HG03159 (cell line): ENCODE measurements around the gene TMEM185A.
"Not testable (repeated sequence)": the region's sequence is repeated elsewhere in the genome, so short reads cannot be mapped to it uniquely, and the experiment has no call there.

Source experiments
- ATAC-seq: cut with Tn5 transposase; IDR thresholded peaks from one replicate; pipeline ENCODE4 v1.9.1; 2021; ENCODE audit warnings: mild to moderate bottlenecking, moderate library complexity; ENCODE audit not compliant: unreplicated experiment

The TMEM185A gene

DNA sequence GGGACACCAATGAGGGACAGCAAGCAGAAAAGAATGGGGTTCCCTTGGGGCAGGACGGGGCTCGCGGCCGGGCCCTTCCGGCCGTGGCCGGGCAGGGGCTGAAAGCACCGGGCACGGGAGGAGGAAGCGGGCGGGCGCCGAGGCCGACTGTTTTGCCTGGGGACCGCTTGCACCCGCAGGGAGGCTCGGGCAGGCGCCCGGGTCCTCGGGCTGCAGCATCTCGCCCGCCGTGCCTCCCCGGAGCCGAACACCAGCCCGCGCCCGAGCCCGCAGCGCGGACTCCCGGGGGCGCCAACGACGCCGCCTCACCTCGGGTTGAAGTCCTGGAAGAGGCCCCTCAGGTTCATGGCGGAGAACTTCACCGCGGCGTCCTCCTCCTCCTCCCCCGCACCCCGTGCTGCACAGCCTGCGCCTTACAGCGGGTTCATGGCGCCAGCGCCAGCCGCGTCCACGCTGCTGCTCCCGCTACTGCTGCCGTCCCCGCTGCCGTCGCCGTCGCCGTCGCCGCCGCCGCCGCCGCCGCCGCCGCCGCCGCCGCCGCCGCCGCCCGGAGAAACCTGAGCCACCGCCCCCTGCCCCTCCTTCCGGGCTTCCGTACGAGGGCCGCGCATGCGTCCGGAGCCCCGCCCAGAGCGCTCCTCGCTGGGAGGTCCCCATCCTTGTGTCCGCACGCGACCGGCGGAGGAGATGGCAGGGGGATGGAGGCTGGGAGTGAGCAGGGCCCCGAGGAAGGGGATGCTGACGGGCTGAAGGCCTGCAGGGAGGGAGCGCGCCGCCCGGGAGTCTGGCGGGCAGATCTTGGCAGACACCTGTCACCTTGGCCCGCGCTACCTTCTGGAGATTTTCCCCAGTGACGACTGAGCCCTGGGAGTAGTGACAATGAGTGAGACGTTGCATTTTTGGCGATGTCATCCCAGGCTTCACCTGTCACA is at the start of gene TMEM185A:
Gene TMEM185A, minus strand, starts transcription at position 559 of the 932 bp plus-strand sequence. Its CDS starts 212 bp downstream, at position 347.
- ATAC-seq = peak; percentile 72

DNA sequence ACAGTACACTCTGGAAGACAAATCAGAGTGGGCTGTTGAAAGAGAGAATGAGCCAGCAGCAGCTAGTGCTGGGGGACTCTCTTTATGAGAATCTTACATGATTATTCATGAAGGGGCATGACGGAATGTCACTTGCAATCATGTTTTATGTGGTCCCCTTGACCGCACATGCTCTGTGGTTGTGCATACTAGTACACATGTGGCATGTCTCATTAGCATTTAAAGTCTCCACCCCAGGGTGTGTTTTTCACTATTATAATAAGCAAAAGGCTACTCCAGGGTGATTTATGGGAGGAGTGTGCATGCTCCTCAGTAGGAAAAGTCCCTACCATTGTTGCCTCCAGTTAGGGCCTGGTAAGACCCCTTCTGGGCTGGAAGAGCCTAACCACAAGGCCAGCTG is 49.6 kb upstream of the TMEM185A start:
- ATAC-seq = no peak

DNA sequence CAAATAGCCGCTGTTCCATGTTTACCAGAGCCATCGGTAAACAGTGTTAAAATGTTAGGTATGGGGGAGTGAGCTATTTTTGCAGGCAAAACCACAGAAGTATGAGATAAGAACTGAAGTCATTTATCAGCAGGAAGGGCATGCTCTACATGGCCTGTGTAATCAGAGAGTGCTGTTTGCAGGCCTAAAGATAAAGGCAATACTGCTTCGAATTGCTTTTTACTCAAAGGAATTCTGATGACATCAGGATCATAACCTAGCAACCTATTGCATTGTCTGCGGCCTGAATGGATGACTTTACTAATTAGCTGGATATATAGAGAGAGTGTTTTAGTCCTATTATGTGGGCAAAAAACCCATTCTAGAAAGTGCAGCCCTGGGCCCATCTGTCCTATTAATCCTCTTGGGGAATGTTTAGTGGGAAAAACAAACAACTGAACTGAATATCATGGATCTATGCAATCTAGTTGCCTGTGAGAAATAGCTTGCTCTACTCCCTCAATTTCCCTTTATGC is 47.6 kb upstream of the TMEM185A start:
- not testable (repeated sequence) for ATAC-seq

DNA sequence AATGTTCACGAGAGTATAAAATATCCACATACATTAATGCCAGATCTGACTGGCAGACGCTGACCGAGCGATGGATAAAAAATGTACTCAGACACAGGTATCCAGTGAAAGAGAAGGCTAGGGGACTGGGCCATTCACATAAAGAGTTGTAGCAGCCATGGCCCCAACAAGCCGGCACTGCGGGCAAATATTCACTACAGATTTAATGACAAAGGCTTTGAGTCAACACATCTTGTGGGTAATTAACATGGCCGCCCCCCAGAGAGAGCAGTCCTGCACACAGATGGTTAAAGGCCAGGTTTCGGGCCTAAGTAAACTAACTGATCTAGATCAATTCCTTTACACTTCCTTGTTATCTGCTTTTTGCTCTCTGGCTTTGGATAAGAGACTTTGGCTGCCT is 44.0 kb upstream of the TMEM185A start:
- not testable (repeated sequence) for ATAC-seq

DNA sequence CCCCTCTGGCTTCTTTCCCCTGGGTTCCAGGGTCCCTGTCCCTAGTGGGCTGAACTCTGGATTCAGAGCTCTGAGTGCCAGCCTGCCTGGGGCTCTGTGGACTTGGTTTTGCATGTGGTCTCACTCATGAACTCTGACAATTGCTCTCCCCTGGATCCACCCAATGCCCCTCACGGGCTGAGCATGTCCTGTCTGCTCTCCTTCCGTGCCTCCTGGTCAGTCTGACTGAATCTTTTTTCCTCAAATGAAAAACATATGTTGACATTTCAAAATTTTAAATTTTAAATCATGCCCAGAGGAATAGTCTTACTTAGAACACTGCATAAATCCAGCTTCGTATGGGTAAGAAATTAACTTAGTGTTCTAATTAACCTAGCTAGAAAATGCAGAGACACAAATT is 43.5 kb upstream of the TMEM185A start:
- ATAC-seq = not testable (repeated sequence)

DNA sequence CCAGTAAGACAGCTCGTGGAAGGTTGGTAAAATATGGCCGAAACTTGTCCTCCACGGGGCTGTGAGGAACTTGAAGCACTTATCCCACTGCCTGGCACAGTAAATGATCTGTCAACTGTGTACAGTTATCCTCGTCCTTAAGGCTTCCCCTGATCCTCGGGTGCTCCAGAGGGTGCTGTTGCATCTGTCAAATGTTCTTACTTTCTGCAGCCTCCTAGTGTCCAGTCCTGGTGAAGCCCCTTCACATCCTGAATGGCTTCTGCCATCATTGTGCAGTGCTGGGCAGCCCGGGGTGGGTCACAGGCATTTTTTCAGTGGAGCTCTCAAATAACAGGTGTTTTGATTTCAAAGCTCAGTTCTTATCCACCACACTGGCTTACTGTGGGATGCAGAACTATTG is 29.0 kb upstream of the TMEM185A start:
- ATAC-seq = not testable (repeated sequence)

DNA sequence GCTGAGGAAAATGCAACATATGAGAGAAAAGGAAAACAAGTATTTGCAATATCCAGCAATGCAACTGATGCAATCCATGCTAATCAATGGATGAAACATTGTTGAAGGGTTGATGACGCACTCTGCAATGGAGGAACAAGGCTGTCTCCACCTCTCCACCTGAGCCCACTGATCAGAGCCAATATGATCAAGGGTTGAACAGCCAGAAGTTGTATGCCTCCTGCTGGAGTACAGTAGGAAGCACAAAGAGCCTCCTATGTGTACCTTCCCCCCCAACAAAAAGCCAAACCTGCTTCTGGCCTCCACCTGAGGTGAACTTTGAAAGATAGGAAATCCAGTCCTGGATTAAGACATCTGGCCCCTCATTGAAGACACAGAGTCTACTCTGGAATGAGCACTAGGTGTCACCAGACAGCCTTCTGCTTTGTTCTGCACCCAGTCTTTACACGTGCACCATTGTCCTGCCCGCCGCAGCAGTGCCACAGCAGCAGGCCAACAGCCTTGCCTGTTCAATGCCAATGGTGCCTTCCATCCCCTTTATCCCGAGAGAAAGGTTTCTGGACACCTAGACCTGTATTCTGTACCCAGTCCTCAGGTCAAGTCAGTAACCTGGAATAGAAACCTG is 24.8 kb upstream of the TMEM185A start:
- ATAC-seq = not testable (repeated sequence)

DNA sequence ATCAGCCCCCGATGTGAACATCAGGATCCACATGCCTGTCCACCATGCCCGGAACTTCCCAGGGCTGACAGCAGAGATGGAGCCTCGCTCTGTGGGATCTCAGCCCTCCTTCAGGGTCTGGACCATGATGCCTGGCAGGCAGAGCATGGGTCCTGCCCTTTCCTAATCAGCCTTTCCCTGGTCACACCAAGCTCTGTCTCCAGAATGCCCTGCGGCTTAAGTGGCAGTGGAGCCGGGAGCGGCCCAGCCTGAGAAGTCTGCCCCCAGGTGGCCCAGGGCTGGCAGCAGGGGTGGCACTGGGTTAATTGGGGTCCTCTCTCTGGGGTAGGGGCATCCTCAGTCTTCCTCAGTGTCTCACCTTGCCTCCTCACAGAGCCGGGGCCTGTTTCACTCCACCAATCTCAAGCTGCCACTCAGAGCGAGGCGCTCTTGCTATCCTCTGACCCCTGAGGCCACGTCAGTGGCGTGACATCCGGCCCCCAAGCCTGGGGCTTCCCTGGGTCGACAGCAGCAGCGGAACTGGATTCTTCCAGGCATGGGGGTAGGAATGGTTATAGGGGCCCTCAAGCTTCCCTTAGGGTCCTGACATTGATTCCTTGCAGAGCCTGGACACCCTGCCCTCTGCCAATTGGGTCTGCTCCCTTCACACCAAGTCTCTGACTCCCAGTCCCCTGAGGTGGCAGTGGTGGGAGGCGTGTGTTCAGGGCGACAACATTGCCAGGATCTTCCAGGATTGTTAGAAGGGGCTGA is 20.8 kb upstream of the TMEM185A start:
- no peak for ATAC-seq

DNA sequence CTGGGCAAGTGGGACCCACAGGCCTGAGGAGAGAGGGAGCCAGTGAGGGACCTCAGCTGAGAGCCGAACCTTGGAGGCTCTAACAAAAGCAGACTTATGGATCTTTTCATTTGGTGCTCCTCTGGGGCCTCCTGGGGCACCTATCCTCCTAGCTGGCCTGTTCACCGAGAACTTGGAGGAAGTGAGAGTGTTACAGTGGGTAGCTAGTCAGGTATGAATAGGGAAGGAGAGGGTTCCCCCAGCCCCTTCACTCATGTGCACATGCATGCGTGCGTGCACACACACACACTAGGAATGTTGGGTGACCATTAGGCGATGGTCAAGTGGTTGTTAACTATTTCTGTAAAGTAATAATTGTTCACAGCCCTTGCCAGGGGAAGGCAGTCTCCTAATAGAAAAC is 18.6 kb upstream of the TMEM185A start:
- peak; percentile 56 for ATAC-seq

DNA sequence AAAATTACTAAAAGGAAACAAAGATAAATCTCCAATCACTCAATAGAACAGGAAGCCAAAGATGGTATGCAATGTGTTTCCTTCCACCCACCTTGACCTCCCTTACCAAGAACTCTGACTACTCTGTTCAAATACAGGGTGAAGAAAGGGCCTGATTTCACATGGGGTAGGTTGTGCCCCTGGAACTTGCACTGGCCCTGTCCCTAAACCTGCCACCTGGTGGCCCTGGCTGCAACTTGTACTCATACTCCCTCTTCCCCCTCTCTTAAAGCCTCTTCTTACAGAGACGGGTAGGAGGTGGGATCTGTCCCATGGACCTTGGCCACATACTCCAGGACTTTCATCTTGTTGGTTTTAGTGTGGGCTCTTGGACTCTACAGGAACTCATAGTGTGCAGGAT is 17.3 kb upstream of the TMEM185A start:
- no peak for ATAC-seq

DNA sequence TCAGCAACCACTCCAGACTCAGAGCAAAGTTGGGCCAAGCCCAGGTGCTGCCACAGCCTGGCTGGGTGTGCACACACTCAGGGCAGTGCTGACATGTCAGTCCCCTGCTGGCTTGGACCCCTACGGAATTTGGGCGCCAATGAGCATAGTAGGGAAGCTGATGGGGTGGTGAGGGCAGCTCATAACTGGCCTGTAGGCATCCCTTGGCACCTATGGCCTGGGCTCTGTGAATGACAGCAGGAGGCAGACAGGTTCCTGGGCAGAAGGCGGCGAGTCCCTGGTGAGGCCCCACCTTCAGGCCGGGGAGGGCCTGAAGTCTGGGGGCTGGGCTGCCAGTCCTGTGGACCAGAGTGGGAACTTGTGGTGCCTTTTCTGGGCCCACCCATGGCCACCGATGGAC is 15.9 kb upstream of the TMEM185A start:
- ATAC-seq = no peak

DNA sequence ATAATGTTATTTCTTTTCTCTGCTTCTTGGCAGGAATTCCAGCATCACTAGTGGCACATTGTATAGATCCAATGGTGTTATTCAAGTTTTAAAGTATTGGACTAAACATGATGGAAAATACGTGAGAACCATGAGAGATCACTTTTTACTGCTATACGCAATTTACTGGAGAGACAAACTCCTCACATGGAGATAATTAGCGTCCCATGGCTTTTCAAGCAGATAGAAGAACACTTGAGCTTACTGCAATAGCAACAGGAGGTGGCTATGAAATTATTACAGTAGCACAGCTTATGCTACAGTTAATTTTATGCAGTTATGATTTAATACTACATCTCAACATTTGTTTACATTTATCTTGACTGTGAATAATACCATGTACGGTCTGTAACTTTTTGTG is 11.9 kb upstream of the TMEM185A start:
- no peak for ATAC-seq

DNA sequence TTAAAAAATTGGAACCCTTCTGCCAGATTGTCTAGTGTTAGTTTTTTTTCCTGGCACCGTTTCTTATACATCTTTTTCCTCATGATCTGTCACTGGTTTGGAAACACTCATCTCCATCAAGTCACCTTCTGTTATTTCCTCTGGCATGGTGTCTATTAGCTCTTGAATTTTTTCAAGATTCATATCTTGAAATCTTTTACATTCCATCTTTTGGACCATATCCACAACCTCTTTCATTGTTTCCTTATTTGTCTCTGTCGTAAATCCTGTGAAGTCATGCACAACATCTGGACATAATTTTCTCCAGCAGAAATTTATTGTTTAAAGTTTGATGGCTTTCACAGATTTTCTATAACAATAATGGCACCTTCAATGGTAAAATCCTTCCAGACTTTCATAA is 10.2 kb upstream of the TMEM185A start:
- no peak for ATAC-seq

DNA sequence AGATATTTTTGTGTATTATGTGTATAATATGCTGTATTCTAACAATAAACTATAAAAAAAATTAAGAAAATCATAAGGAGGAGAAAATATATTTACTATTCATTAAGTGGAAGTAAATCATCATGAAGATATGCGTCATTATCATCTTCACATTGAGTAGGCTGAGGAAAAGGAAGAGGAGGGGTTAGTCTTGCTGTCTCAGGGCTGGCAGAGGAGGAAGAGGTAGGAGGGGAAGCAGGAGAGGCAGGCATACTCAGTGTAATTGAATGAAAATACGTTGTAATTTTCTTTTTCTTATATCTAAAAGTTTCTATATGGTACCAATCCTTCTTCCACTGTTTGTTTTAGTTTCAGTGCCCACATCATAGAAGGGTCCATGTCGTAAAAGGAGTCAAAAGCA is 9.8 kb upstream of the TMEM185A start:
- no peak for ATAC-seq

DNA sequence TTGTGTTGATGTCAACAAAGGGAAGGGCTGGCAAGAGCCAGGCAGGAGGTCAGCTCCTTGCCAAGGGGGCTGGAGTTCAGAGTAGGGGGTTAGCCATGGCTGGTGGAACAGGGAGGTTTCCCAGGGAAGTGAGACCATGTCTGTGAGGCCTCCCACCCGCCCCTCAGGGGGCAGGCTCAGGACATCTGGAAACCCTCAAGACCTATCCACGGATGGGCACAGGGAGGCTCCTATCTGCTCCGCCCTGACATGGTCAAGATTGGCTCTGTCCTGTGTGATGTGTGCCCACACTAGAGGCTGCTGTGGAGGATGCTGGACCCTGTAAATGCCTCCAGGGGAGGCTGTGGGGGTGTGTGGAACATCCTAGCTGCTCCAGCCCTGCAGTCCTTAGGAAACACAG is 8.0 kb upstream of the TMEM185A start:
- no peak for ATAC-seq

DNA sequence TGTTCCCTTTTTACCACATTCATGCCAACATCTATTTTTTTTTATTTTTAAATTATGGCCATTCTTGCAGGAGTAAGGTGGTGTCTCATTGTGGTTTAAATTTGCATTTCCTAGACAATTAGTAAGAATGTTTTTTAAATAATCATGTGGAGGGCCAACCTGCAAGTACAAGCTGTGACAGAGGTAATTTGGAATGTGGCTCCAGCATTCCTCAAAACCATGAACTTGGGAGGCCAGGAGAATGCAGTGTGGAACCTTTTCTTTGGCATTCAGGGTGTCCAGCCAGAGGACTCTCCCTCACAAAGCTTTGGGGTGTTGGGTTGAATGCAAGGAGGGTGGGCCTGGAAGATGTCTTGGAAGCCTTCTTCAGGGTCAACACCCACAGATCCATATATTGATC is 7.3 kb upstream of the TMEM185A start:
- ATAC-seq = no peak

DNA sequence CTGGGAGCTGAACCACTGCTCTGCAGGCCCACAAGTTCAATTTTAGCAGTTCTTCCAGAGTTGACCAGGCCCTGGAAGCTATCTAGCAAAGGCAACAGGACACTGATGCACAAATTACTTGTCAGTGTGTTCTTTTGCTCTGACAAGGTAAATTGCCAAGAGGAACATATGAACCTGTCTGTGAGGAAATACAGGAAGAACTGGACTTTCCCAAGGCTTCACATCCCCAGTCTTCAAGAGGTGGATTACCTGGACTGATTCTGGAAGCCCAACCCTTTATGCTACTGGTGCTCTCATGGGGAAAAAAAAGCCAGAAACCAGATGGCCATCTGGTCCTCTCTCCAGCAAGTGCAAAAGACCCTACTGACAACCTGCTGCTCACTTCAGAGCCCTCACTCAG is 1.9 kb upstream of the TMEM185A start:
- ATAC-seq = no peak

DNA sequence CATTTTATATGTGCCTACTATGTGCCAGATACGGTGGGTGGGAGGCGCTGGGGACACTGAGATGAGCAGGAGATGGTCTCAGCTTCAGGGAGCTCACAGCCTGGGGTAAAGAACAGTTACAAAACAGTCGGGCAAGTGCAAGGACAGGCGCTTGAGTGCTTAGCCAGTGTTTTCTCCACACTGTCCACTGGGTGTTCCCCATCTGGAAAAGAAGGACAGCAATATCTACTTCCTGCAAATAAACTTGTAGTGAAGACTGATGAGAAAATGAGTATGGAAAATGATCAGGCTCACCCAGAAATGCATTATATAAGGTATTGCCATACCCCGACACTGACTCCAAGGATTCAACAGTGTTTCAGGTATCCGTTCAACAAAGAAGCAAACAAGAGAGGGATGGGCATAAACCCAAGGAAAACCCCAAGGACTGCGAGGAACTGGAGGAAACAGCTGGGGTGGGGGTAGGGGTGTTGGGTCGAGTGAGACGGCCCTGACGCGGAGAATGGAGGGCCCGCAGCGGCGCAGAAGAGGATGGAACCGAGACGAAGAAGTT is 835 bp downstream of the TMEM185A start:
- ATAC-seq = no peak

DNA sequence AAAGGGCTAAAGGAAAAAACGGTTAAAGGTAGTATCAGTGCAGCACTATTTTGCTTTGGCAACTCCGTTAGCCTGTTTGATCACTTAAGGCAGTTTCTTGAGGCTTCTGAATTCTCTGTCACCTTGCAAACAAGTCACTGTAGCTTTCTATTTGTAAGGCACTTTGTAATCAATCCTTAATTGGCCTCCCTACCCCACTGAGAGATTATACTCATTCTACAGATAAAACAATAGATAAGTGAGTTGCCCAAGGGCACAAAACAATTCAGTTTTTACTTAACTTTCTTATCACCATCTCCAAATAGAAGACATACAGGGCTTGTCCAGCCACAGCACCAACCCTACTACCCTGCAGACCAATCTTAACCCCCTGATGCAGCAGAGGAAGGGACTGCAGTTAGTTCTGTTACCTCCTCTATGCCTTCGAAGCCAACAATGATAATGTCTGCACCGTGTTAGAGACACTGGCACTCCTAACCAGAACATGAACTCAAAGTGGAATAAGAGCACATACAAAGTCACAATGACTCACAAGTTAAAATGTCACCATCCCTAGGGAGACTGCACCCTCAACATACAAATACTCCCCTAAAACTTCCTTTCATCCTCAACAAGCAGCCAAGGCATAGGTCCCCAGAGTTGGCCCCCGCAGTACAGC is 1.7 kb downstream of the TMEM185A start:
- ATAC-seq = no peak

DNA sequence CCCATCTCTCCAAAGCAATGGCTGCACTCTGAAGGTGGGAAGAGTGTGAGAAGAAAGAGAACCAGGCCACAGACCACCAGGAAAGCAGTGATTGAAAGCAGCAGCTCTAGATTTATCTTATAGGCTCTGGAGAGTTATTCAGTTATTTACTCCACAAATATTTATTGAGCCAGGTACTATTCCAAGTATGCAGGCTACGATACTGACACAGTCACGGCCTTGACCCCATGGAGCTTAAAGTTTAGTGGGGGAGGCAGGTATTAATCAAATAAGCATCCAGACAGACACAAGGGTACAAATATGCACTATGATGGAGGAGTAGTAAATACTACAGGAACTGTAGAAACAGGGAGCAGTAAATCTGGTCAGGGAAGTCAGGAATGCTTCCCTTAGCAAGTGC is 2.8 kb downstream of the TMEM185A start:
- no peak for ATAC-seq

DNA sequence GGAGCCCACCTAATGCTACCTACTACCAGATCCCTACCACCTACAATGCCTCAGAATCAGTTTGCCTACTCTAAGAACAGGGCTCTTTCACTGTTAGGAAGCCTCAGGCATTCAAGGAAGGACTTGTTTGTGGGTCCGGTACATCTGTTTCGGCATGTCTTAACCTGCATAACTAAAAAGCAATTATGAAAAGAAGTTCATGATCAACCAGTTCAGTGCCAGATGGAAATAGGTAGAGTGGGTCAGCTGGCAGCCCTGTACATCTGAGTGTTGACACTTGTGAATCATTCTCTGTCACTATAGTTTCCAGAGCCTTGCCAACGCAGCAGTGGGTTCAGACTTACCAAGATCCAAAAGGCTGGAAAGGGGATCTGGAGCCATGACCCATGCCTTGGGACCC is 3.3 kb downstream of the TMEM185A start:
- ATAC-seq = no peak
